ENCODE data around the gene OTUD5. TPM values are rescaled to one million over a fixed set of nuclear protein-coding genes. Genes with fewer than 3 reads are reported as not detected.
A peak's percentile ranks its signal among the peaks of the same experiment; 100 is the strongest.

The OTUD5 gene
- total and polyA plus RNA-seq, 2 of the 13 experiments (the other 11 are each of a cell fraction or from before 2014, with no cell fraction given), result 18.4 to 42.2 TPM

DNA sequence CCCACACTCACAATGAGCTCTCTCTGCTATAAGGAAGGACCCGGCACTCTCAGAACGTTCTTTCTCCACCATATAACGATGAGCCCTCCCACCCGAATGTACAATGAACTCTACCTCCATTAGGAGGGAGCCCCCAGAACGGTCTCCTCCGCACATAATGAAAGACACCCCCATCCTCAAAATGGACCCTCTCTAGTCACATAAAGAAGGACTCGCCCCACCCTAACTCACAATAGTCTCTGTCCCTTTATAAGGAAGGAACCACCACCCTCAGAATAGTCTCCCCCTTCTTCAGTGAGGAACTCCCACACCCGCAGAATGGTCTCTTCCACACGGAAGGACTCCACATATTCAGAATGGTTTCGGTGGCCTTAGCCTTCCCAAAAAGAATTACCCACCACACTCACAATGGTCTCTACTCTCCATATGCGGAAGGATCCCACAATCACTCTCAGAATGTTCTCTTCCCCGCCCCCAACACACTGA lies 46.4 kb downstream of the OTUD5 start:
- Histone ChIP-seq H3K36me3 (replicated peaks in 1 of 2; ENCODE audit: control insufficient read depth in 1 of 2, insufficient read depth in 2 of 2, low read length in 2 of 2) (peaks cover 2 to 17% of the 10 kb centered on the region in 2 experiments; a peak in 2 of 5 replicates), H3K27ac (ENCODE audit: extremely low read length, insufficient read depth, low read length) (peak overlapping the region; percentile 81), H3K27me3 (ENCODE audit: control insufficient read depth in 1 of 2, insufficient read depth in 2 of 2, low read length in 2 of 2) (no peaks in the 10 kb centered on the region; a peak in 1 of 5 replicates), H3K9ac (ENCODE audit: insufficient read depth, low read depth, low read length) (peak overlapping the region; percentile 83), H2AFZ (ENCODE audit: low read length) (no peak overlapping the region), H3K4me1 (ENCODE audit: insufficient read depth, low read length) (peaks cover 28% of the 10 kb centered on the region), H3K79me2 (ENCODE audit: insufficient read depth, low read length) (peaks cover 17% of the 10 kb centered on the region), H3K9me3 (ENCODE audit: low read length) (no peaks in the 10 kb centered on the region), H4K20me1 (ENCODE audit: insufficient read depth, low read length) (no peaks in the 10 kb centered on the region), H3K4me3 (replicated peaks in 1 of 3; ENCODE audit: insufficient read depth in 1 of 3, low read depth in 2 of 3, low read length in 3 of 3) (peak overlapping the region; percentile 79 to 82 (median 81)), H3K4me2 (ENCODE audit: low read depth, low read length) (peak overlapping the region; percentile 81)
- DNase-seq (ENCODE audit: low spot score) (no peak), ATAC-seq (no peak), FAIRE-seq (no peak)
- 0% methylated on average over 6 of the region's 12 CpGs for WGBS (ENCODE audit: low lambda C conversion rate)
- in situ Hi-C loops (cut with HindIII; ENCODE audit: extremely low pct_ligation_motif_present, low pct_unique_long_range_greater_than_20kb), result no loop called here
- POLR2A ChIA-PET, result interaction anchor here (1.2 to 3.1 kb wide), 4 partner anchors 14 to 109 kb away, joined by 4 to 42 read pairs (median 5); partner anchors contain the start of genes HDAC6, PQBP1 and TIMM17B
- intact Hi-C loops (cut with micrococcal nuclease; ENCODE audit: unreplicated experiment), result loop anchor here (10.0 kb wide), 1 partner anchor 146 kb away; the partner anchor contains the start of gene GLOD5
- BruUV-seq (replicated peaks), result no TSS peak
- TF ChIP-seq, protein P1, sequence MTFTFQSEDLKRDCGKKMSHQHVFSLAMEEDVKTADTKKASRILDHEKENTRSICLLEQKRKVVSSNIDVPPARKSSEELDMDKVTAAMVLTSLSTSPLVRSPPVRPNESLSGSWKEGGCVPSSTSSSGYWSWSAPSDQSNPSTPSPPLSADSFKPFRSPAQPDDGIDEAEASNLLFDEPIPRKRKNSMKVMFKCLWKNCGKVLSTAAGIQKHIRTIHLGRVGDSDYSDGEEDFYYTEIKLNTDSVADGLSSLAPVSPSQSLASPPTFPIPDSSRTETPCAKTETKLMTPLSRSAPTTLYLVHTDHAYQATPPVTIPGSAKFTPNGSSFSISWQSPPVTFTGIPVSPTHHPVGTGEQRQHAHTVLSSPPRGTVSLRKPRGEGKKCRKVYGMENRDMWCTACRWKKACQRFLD (CRISPR knock-in tag; IDR thresholded peaks at IDR 0.05; ENCODE audit: borderline replicate concordance), result no peak
- TF ChIP-seq, protein P2, sequence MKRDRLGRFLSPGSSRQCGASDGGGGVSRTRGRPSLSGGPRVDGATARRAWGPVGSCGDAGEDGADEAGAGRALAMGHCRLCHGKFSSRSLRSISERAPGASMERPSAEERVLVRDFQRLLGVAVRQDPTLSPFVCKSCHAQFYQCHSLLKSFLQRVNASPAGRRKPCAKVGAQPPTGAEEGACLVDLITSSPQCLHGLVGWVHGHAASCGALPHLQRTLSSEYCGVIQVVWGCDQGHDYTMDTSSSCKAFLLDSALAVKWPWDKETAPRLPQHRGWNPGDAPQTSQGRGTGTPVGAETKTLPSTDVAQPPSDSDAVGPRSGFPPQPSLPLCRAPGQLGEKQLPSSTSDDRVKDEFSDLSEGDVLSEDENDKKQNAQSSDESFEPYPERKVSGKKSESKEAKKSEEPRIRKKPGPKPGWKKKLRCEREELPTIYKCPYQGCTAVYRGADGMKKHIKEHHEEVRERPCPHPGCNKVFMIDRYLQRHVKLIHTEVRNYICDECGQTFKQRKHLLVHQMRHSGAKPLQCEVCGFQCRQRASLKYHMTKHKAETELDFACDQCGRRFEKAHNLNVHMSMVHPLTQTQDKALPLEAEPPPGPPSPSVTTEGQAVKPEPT (CRISPR knock-in tag; IDR thresholded peaks at IDR 0.05; ENCODE audit: low read depth), result no peak
- TF ChIP-seq RFX5 (IDR thresholded peaks at IDR 0.05; ENCODE audit: low read depth, low read length), result no peak
- no peak for TF ChIP-seq POLR2AphosphoS5 (IDR thresholded peaks at IDR 0.05; ENCODE audit: low read depth, low read length)
- no peak for TF ChIP-seq POLR2AphosphoS2 (IDR thresholded peaks at IDR 0.05; ENCODE audit: low read depth, low read length)
- TF ChIP-seq, protein P3, sequence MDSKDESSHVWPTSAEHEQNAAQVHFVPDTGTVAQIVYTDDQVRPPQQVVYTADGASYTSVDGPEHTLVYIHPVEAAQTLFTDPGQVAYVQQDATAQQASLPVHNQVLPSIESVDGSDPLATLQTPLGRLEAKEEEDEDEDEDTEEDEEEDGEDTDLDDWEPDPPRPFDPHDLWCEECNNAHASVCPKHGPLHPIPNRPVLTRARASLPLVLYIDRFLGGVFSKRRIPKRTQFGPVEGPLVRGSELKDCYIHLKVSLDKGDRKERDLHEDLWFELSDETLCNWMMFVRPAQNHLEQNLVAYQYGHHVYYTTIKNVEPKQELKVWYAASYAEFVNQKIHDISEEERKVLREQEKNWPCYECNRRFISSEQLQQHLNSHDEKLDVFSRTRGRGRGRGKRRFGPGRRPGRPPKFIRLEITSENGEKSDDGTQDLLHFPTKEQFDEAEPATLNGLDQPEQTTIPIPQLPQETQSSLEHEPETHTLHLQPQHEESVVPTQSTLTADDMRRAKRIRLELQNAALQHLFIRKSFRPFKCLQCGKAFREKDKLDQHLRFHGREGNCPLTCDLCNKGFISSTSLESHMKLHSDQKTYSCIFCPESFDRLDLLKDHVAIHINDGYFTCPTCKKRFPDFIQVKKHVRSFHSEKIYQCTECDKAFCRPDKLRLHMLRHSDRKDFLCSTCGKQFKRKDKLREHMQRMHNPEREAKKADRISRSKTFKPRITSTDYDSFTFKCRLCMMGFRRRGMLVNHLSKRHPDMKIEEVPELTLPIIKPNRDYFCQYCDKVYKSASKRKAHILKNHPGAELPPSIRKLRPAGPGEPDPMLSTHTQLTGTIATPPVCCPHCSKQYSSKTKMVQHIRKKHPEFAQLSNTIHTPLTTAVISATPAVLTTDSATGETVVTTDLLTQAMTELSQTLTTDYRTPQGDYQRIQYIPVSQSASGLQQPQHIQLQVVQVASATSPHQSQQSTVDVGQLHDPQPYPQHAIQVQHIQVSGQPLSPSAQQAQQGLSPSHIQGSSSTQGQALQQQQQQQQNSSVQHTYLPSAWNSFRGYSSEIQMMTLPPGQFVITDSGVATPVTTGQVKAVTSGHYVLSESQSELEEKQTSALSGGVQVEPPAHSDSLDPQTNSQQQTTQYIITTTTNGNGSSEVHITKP (CRISPR knock-in tag; IDR thresholded peaks at IDR 0.05; ENCODE audit: low read depth), result peak; percentile 81
- TF ChIP-seq CREBL2 (CRISPR knock-in tag; IDR thresholded peaks at IDR 0.05; ENCODE audit: borderline replicate concordance), result no peak
- CTCF ChIA-PET (ENCODE audit: low intra/inter-chr PET ratio, low total read pairs), result no interaction called here
